Femur (tissue), 1 donor: ENCODE data around the gene GRM8.

Source experiments
- DNase-seq: peaks from one replicate; pipeline ENCODE4 v3.0.0-alpha.2; 2017

The GRM8 gene

GRCh38 chr7:126656165-126656564, 596.6 kb downstream of the GRM8 start:
- DNase-seq, result no peak

- DNase-seq, result no peak
Measured at GRCh38 chr7:126637538-126637937, 615.2 kb downstream of the GRM8 start.

GRCh38 chr7:126635545-126635944, 617.2 kb downstream of the GRM8 start:
- no peak for DNase-seq

- no peak for DNase-seq
Measured at GRCh38 chr7:126608339-126608776, 644.4 kb downstream of the GRM8 start.

- DNase-seq, result no peak
Measured at GRCh38 chr7:126606331-126606730, 646.4 kb downstream of the GRM8 start.

GRCh38 chr7:126605553-126605952, 647.2 kb downstream of the GRM8 start:
- DNase-seq, result no peak

- no peak for DNase-seq
Measured at GRCh38 chr7:126605056-126605455, 647.7 kb downstream of the GRM8 start.

GRCh38 chr7:126589068-126589684, 663.6 kb downstream of the GRM8 start:
- no peak for DNase-seq

- DNase-seq, result no peak
Measured at GRCh38 chr7:126578338-126578737, 674.4 kb downstream of the GRM8 start.

- no peak for DNase-seq
Measured at GRCh38 chr7:126574276-126575250, 678.2 kb downstream of the GRM8 start.

GRCh38 chr7:126570845-126571244, 681.9 kb downstream of the GRM8 start:
- no peak for DNase-seq

GRCh38 chr7:126569402-126569801, 683.3 kb downstream of the GRM8 start:
- no peak for DNase-seq

- DNase-seq, result no peak
Measured at GRCh38 chr7:126557271-126557670, 695.5 kb downstream of the GRM8 start.

GRCh38 chr7:126541406-126541805, 711.3 kb downstream of the GRM8 start:
- no peak for DNase-seq

GRCh38 chr7:126535176-126535575, 717.6 kb downstream of the GRM8 start:
- DNase-seq, result no peak

- DNase-seq, result no peak
Measured at GRCh38 chr7:126533715-126534114, 719.0 kb downstream of the GRM8 start.

- no peak for DNase-seq
Measured at GRCh38 chr7:126529833-126530232, 722.9 kb downstream of the GRM8 start.

GRCh38 chr7:126529254-126529653, 723.5 kb downstream of the GRM8 start:
- DNase-seq, result no peak

- no peak for DNase-seq
Measured at GRCh38 chr7:126525906-126526305, 726.8 kb downstream of the GRM8 start.

- DNase-seq, result no peak
Measured at GRCh38 chr7:126524967-126525366, 727.8 kb downstream of the GRM8 start.

GRCh38 chr7:126511046-126511445, 741.7 kb downstream of the GRM8 start:
- DNase-seq, result no peak

GRCh38 chr7:126501617-126502016, 751.1 kb downstream of the GRM8 start:
- DNase-seq, result no peak

GRCh38 chr7:126499481-126499880, 753.3 kb downstream of the GRM8 start:
- no peak for DNase-seq

GRCh38 chr7:126495733-126496132, 757.0 kb downstream of the GRM8 start:
- DNase-seq, result no peak
